GM06990 (cell line): ENCODE data around the gene CAPN11.

Source experiments
- DNase-seq: peaks from one replicate; pipeline ENCODE4 v3.0.0-alpha.2; 2011; ENCODE audit not compliant: insufficient read length; ENCODE audit errors: extremely low read depth
- H3K27me3 ChIP-seq: replicated peaks from 2 replicates; pipeline ENCODE4 v1.6.0; 2011; ENCODE audit warnings: low read length; ENCODE audit not compliant: control insufficient read depth, insufficient read depth
- H3K36me3 ChIP-seq: 2 replicates; pipeline ENCODE4 v1.5.1; 2011; ENCODE audit warnings: low read length; ENCODE audit not compliant: control insufficient read depth, insufficient read depth
- H3K4me3 ChIP-seq: replicated peaks from 2 replicates; pipeline ENCODE4 v1.5.1; 2011; ENCODE audit warnings: low read depth, mild to moderate bottlenecking, control low read depth, low read length
- TF ChIP-seq, protein P1 (sequence below): IDR thresholded peaks from 2 replicates; pipeline ENCODE4 v1.5.1; 2011; ENCODE audit warnings: low read length, control low read depth, mild to moderate bottlenecking, inconsistent platforms; ENCODE audit not compliant: insufficient read depth, poor library complexity, severe bottlenecking

CAPN11 gene

DNA sequence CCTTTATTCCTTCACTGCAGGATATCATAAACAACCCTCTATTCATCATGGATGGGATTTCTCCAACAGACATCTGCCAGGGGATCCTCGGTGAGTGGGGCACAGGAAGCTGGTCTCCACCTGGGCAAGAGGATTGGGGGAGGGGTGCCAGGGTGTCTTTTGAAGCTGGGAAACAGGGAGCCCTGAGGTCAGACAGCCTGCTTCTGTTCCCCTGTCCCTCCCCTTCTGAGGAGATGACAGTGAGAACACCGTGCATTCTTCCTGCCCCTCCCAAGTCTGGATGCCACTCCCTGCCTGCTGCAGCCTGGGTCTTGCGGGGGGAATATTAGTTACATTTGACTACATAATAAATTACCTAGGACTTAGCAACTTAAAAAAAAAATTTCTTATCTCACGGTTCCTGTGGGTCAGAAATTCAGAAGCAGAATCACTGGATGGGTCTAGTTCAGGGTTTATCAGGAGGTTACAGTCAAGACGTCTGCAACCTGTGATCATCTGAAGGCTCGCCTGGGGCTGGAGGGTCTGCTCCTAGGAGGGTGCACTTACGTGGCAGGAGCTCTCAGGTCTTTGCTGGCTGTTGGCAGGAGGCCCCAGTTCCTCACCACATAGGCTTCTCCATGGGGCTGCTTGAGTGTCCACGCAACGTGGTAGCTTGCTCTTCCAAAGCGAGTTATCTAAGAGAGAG, 11.4 kb downstream of the CAPN11 start:
- Histone ChIP-seq H3K36me3 (no peaks in the 10 kb centered on the region), H3K27me3 (no peaks in the 10 kb centered on the region), H3K4me3 (no peak overlapping the region)
- DNase-seq, result no peak
- TF ChIP-seq, protein P1, sequence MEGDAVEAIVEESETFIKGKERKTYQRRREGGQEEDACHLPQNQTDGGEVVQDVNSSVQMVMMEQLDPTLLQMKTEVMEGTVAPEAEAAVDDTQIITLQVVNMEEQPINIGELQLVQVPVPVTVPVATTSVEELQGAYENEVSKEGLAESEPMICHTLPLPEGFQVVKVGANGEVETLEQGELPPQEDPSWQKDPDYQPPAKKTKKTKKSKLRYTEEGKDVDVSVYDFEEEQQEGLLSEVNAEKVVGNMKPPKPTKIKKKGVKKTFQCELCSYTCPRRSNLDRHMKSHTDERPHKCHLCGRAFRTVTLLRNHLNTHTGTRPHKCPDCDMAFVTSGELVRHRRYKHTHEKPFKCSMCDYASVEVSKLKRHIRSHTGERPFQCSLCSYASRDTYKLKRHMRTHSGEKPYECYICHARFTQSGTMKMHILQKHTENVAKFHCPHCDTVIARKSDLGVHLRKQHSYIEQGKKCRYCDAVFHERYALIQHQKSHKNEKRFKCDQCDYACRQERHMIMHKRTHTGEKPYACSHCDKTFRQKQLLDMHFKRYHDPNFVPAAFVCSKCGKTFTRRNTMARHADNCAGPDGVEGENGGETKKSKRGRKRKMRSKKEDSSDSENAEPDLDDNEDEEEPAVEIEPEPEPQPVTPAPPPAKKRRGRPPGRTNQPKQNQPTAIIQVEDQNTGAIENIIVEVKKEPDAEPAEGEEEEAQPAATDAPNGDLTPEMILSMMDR, result no peak

DNA sequence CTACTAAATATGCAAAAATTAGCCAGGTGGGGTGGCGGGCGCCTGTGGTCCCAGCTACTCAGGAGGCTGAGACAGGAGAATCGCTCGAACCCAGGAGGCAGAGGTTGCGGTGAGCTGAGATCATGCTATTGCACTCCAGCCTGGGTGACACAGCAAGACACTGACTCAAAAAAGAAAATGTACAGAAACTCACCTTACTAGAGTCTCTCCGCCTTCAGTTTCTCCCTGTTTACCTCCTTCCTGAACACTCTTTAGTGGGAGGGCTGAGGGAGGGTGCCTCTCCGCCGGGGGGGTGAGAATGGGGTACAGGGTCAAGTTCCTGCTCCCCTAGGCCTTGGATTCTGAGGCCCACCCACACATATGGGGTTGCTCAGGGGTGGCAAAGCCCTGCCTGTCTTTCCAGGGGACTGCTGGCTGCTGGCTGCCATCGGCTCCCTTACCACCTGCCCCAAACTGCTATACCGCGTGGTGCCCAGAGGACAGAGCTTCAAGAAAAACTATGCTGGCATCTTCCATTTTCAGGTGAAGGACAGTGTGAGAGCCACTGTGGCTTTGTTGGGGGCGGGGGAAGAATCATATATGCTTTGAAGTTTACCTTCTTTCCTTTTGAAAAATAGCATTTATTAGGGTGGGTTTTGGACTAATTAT, 13.4 kb downstream of the CAPN11 start:
- Histone ChIP-seq H3K4me3 (no peak overlapping the region), H3K36me3 (no peaks in the 10 kb centered on the region), H3K27me3 (no peaks in the 10 kb centered on the region)
- DNase-seq, result no peak
- TF ChIP-seq, protein P1, result no peak

DNA sequence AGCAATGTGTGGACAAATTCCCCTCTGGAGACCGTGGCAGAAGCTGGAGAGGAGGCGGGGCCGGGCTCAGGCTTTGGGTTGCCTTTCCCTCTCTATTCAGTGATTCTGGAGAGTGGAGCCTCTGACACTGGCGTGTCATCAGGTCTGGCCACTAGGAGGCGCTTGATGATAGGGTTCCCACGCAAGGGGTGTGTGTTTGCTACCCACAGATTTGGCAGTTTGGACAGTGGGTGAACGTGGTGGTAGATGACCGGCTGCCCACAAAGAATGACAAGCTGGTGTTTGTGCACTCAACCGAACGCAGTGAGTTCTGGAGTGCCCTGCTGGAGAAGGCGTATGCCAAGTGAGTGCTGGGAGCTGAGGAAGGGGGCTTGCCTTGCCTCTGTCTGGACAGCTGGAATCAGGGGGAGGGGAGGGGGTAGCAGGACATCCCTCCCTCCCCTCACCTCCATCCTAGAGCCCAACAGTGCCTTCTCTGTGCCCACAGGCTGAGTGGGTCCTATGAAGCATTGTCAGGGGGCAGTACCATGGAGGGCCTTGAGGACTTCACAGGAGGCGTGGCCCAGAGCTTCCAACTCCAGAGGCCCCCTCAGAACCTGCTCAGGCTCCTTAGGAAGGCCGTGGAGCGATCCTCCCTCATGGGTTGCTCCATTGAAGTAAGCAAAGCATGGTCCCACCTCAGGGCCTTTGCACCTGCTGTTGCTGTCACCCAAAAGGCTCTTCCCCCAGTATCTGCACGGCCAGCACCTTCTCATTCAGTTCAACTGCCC, 14.3 kb downstream of the CAPN11 start:
- no peak overlapping the region for H3K4me3 ChIP-seq
- H3K27me3 ChIP-seq, result no peaks in the 10 kb centered on the region
- no peaks in the 10 kb centered on the region for H3K36me3 ChIP-seq
- peak; percentile 45 for DNase-seq
- TF ChIP-seq, protein P1, result peak; percentile 96

DNA sequence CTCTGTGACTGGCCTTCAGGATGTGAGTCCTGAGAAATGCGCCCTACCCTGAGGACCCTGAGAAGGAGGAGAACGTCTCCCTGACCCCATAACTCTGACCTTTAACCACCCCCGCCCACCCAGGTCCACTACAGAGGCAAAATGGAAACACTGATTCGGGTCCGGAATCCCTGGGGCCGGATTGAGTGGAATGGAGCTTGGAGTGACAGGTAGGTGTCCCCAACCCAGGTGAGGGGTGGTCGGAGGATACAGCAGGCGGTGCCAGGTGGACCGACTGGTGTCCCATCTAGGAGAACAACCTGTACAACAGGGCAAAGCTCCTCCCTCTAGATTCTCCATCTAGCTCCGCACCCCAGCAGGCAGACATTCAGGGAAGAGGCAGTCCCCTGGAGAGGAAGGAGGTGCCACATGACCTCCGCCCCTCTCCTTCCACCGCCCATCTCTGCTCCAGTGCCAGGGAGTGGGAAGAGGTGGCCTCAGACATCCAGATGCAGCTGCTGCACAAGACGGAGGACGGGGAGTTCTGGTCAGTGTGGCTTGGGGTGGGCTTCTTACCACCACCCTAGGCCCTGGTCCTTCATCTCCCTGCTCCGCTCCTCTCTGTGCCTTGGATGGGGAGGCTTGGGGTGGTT, 17.6 kb downstream of the CAPN11 start:
- TF ChIP-seq, protein P1, result no peak
- Histone ChIP-seq H3K27me3 (no peaks in the 10 kb centered on the region), H3K4me3 (peak overlapping the region; percentile 50), H3K36me3 (no peaks in the 10 kb centered on the region)
- DNase-seq, result no peak

DNA sequence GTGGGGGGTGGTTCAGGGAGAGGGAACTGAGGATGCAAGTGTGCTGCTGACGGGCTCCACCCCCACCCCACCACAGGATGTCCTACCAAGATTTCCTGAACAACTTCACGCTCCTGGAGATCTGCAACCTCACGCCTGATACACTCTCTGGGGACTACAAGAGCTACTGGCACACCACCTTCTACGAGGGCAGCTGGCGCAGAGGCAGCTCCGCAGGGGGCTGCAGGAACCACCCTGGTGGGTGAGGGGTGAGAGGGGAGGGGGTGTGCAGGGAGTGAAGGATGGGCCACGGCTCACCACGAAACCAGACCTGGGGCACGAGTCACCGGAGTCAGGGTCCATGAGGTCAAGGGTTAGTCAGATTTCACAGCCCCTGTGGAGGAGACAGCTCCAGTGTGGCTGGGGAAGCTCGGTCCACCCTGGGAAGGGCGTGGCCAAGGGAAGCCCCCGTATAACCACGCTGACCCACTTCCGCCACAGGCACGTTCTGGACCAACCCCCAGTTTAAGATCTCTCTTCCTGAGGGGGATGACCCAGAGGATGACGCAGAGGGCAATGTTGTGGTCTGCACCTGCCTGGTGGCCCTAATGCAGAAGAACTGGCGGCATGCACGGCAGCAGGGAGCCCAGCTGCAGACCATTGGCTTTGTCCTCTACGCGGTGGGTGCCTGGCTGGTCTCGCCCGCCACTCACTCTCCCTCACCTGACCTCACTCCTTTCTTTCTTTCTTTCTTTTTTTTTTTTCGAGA, 18.3 kb downstream of the CAPN11 start:
- Histone ChIP-seq H3K27me3 (no peaks in the 10 kb centered on the region), H3K4me3 (peak overlapping the region; percentile 50), H3K36me3 (no peaks in the 10 kb centered on the region)
- TF ChIP-seq, protein P1, result no peak
- DNase-seq, result peak; percentile 70
